Esophagus (tissue), 2 donors: Measurements from ENCODE around the gene PRR14L. TPM values are rescaled to one million over a fixed set of nuclear protein-coding genes. Genes with fewer than 3 reads are reported as not detected.
A peak's percentile ranks its signal among the peaks of the same experiment; 100 is the strongest.

ENCODE experiments used
- H3K27ac ChIP-seq, 2 donors: one replicate each; pipeline ENCODE4 v1.5.1; 2013; ENCODE audit warnings: low read depth in 2 of 2, mild to moderate bottlenecking in 2 of 2, inconsistent platforms in 1 of 2, low read length in 1 of 2, moderate library complexity in 1 of 2
- H3K27me3 ChIP-seq, 2 donors: one replicate each; pipeline ENCODE4 v1.6.1; 2013; ENCODE audit warnings: low read length in 2 of 2, control low read depth in 1 of 2, mild to moderate bottlenecking in 1 of 2; ENCODE audit not compliant: insufficient read depth in 2 of 2, control insufficient read depth in 1 of 2
- H3K36me3 ChIP-seq, 2 donors: one replicate each; pipeline ENCODE4 v1.6.1; 2013; ENCODE audit warnings: low read length in 1 of 2; ENCODE audit not compliant: control insufficient read depth in 2 of 2, insufficient read depth in 2 of 2
- H3K4me1 ChIP-seq, 2 donors: one replicate each; pipeline ENCODE4 v1.6.1; 2013; ENCODE audit warnings: low read length in 1 of 2; ENCODE audit not compliant: control insufficient read depth in 2 of 2, insufficient read depth in 2 of 2
- H3K4me3 ChIP-seq, 2 donors: one replicate each; pipeline ENCODE4 v1.5.1; 2013; ENCODE audit warnings: low read length in 2 of 2, mild to moderate bottlenecking in 2 of 2, low read depth in 1 of 2, moderate library complexity in 1 of 2
- H3K9me3 ChIP-seq, 2 donors: one replicate each; pipeline ENCODE4 v1.6.1; 2013; ENCODE audit warnings: mild to moderate bottlenecking in 2 of 2, low read depth in 1 of 2, low read length in 1 of 2, moderate library complexity in 1 of 2; ENCODE audit not compliant: control insufficient read depth in 2 of 2, insufficient read depth in 1 of 2
- WGBS, 2 donors: extraction: QIAGEN DNeasy Blood & Tissue Kit; methylation state at CpG; one replicate each; pipeline ENCODE4 v1.1.7; 2013; 5-methylcytosine and 5-hydroxymethylcytosine counted together
- polyA plus RNA-seq, 2 donors: library from polyadenylated mRNA; stranded (reverse); fragments of 200-250 nt; gene quantifications; one replicate each; pipeline ENCODE4 v1.2.3, GENCODE V29; 2013
- donor health status: healthy with polysubstance abuse.
- donor health status: Bipolar disorder and iron deficiency.

The PRR14L gene
- polyA plus RNA-seq, 2 donors: 6.2 to 8.4 TPM

DNA sequence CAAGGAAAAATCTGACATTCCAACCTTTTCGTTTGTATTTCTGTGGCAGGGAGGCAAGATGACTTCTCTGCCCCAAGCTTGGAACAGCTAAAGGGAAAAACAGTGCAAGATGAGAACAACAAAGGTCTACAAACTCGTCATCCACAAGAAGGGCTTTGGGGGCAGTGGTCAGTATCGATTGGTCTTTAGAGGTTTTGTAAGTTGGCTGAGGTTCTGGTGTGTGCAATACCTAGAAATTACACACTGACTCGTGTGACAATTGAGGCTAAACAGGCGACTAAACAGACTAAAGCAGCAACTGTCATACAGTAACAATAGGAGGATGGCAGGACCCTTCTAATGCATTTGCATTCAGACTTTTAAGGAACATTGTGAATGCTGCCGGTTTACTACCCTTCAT is 4.9 kb upstream of the PRR14L start:
- Histone ChIP-seq H3K4me3 (peak overlapping the region in 1 of 2 donors; percentile 73), H3K9me3 (no peaks in the 10 kb centered on the region), H3K4me1 (peaks cover 0 to 4% of the 10 kb centered on the region in 2 donors), H3K36me3 (peaks cover 0 to 2% of the 10 kb centered on the region in 2 donors), H3K27me3 (no peaks in the 10 kb centered on the region), H3K27ac (no peak overlapping the region)
- 20 to 23% methylated on average over 6 of the region's 6 CpGs for WGBS, 2 donors

DNA sequence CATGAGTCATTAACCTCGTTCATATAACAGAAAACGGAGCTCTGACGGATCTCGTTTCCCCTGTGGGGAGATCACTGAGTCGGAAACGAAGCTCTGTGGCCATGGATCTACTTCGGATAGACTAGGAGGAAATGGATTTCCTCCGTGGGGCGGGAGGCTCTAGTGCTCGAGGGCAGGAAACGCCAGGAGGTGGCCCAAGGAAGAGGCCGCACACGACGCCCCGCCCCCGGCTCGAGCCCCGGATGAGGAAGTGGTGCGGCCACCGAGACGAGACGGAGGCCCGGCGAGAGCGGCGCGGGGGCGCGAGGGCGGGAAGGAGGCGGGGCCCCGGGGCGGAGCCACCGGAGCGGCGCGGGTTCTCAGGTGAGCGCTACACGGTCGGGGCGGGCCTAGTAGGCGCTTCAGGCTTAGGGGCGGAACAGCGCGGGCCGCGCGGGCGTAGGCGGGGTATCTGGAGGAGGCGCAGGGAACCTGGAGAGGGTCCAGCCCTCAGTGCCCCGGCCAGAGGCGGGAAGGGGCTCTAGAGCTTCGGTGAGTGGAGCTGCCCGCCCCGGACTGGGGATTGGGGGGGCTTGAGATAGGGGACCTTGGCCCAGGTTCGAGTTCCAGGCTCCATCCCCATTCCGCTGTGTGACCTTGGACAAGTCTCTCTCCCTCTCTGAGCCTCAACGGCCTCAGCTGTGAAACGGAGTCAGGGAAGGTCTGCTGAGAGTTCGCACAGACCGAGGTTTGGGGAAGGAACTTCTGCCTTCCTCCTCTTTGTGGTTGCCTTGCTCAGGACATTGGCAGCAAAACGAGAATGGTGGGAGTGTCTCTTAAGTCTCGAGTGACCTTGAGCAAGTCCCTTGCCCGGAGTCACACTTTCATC is 3.9 kb upstream of the PRR14L start, which contains the start of gene DEPDC5:
TSS of gene DEPDC5 (plus strand) at position 386 of the 868 bp plus-strand sequence. CDS start 903 bp downstream, outside the sequence.
- H3K27ac ChIP-seq: peak within 1 kb of the TSS; percentile 94 to 98
- H3K4me3 ChIP-seq: peak within 1 kb of the TSS; percentile 68 to 73
- WGBS, 2 donors: 1 to 2% methylated on average over 62 to 65 of the region's 65 CpGs
- H3K27me3 ChIP-seq: no peaks in the 10 kb centered on the region
- H3K9me3 ChIP-seq: no peaks in the 10 kb centered on the region
- peaks cover 0 to 4% of the 10 kb centered on the region in 2 donors for H3K4me1 ChIP-seq
- H3K36me3 ChIP-seq: peaks cover 0 to 2% of the 10 kb centered on the region in 2 donors

DNA sequence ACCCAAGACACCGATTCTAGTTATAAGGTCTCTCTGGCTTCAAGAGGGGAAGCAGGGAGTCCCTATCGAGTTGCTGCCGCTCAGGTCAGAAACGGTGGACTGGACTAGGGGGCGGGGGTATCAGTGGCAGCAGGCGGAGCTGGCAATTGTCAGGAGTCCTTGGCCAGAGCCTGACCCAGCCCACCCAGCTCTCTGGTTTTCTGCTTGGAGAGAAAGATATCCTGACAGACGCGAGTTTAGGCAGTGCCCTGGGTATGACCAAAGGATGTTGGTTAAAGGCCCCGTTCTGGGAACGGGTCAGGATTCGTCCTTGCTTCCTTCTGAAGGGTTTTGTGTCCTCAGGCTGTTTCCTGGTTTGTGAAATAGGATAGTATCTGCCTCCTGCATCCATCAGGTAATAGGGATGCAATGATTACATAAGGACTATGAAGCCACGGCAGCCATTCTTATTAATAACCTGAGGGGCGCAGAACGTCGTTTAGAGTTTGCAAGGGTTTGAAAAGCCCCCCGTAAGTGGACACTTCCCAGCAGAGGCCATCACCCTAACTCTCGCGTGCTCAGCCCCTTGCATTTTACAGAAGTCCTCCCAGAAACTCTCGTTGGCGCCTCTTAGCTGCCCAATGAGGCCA is 3.2 kb upstream of the PRR14L start:
- H3K36me3 ChIP-seq: peaks cover 0 to 1% of the 10 kb centered on the region in 2 donors
- H3K4me1 ChIP-seq: peaks cover 0 to 4% of the 10 kb centered on the region in 2 donors
- H3K9me3 ChIP-seq: no peaks in the 10 kb centered on the region
- H3K27ac ChIP-seq: peak overlapping the region; percentile 94 to 98
- no peaks in the 10 kb centered on the region for H3K27me3 ChIP-seq
- H3K4me3 ChIP-seq: peak overlapping the region; percentile 38 to 45
- 9 to 15% methylated on average over 20 of the region's 20 CpGs for WGBS, 2 donors

DNA sequence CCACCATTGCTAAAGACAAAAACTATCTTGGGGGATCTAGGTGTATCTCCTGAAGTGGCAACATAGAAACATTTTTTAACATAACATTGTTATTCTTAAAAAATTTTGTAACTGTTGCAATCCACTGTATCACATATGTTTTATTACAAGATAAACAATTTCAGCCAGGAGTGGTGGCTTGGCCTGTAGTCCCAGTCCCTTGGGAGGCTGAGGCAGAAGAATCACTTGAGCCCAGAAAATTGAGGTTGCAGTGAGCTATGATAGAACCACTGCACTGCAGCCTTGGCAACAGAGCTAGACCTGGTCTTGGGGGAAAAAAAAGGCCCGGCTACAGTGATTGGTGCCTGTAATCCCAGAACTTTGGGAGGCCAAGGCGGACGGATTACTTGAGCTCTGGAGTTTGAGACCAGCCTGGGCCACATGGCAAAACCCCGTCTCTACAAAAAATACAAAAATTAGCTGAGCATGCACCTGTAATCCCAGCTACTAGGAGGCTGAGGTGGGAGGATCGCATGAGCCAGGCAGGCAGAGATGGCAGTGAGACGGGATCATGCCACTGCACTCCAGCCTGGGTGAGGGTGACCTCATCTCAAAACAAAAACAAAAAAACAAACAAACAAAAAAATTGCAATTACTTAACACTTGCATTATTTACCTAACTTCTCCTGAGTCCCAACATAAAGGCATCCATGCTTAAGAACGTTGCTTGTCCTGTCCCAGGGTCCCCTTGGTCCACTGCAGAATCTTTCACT is 2.3 kb upstream of the PRR14L start:
- Histone ChIP-seq H3K27ac (peak overlapping the region in 1 of 2 donors; percentile 5), H3K4me1 (peaks cover 0 to 4% of the 10 kb centered on the region in 2 donors), H3K9me3 (no peaks in the 10 kb centered on the region), H3K4me3 (no peak overlapping the region), H3K27me3 (no peaks in the 10 kb centered on the region), H3K36me3 (no peaks in the 10 kb centered on the region)
- 82% methylated on average over 7 of the region's 7 CpGs for WGBS, 2 donors

DNA sequence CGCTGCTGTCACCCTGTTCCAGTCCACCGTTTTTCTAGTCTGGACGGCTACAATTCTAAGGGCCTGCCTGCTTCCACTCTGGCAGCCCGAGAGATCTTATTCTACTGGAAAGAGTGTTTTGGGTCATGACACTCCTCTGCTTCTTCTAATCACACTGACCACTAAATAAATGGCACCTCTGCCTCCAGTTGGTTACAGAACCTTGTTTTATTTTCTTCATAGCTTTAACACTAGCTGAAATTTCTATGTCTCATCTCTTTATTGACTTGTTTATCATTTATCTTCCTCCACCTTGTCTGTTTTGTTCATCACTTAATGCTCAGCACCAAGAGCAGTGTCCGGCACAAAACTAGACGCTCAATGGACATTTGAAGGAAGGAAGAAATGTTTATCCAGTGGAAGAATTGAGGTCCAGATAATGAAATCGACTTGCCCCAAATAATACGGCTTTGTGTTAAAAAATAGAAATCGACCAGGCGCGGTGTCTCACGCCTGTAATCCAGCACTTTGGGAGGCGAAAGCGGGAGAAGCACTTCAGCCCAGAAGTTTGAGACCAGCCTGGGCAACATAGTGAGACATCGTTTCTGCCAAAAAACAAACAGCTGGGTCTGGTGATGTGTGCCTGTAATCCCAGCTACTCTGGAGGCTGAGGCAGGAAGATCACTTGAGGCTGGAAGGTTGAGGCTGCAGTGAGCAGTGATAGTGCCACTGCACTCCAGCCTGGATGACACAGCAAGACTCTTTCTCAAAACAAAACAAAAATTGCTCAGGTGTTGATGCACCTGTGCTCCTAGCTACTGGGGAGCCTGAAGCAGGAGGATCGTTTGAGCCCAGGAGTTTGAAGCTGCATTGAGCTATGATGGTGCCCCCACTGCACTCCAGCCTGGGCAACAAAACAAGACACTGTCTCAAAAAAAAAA is 693 bp upstream of the PRR14L start:
- H3K36me3 ChIP-seq: no peaks in the 10 kb centered on the region
- H3K4me1 ChIP-seq: peaks cover 0 to 4% of the 10 kb centered on the region in 2 donors
- H3K4me3 ChIP-seq: peak overlapping the region in 1 of 2 donors; percentile 68
- H3K27me3 ChIP-seq: no peaks in the 10 kb centered on the region
- WGBS, 2 donors: 61 to 63% methylated on average over 16 of the region's 16 CpGs
- no peaks in the 10 kb centered on the region for H3K9me3 ChIP-seq
- peak overlapping the region; percentile 67 to 93 for H3K27ac ChIP-seq

DNA sequence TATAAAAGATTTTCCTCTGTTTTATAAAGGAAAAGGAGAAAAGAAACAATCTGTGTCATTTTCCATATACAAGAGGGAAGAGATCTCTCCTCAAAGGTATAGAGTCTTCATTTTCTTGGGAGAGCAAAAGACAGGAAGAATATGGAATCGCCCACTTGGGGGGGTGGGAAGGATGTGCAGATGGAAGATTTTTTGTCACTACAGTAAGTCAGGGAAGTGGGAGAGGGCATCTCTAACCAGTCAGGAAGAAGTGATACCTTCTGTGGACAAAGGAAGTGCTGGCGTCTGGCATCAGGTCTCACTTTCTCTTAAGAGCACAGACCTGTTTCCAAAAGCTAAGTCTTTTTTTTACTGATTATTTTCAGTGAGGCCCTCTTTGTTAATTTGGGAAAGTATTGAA is 1.4 kb downstream of the PRR14L start:
- WGBS, 2 donors: 20 to 29% methylated on average over 2 of the region's 2 CpGs
- Histone ChIP-seq H3K4me3 (peak overlapping the region in 1 of 2 donors; percentile 68), H3K27me3 (no peaks in the 10 kb centered on the region), H3K27ac (peak overlapping the region in 1 of 2 donors; percentile 14), H3K4me1 (peaks cover 0 to 2% of the 10 kb centered on the region in 2 donors), H3K36me3 (no peaks in the 10 kb centered on the region), H3K9me3 (no peaks in the 10 kb centered on the region)

DNA sequence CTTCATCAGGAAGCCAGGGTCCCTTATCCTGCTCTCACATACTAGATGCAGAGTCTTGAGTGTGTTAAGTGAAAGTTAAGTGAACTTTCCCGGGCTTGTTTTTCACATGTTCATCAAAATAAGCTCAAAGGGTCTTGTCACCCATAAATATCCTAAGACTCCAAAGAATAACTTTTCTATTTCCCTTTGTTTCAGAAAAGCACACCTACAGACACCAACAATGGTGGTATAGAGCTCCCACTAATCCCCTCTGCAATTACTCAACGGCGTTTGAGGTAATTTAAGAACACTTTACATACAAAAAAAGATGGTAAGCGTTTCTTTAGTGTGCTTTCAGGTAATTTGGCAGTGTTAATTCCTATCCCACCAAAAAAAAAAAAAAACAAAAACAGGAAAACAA is 2.5 kb downstream of the PRR14L start:
- no peak overlapping the region for H3K27ac ChIP-seq
- WGBS, 2 donors: 58 to 63% methylated on average over 4 of the region's 4 CpGs

GRCh38 chr22:31743871-31744270 is 6.1 kb downstream of the PRR14L start:
- Histone ChIP-seq H3K27me3 (no peaks in the 10 kb centered on the region), H3K4me3 (no peak overlapping the region), H3K36me3 (no peaks in the 10 kb centered on the region), H3K4me1 (no peaks in the 10 kb centered on the region), H3K27ac (no peak overlapping the region), H3K9me3 (no peaks in the 10 kb centered on the region)
- WGBS, 2 donors: 90 to 95% methylated on average over 7 of the region's 7 CpGs

More for the DNA sequence above, 2.5 kb downstream of the PRR14L start:
- Histone ChIP-seq H3K4me1 (peaks cover 0 to 2% of the 10 kb centered on the region in 2 donors), H3K36me3 (no peaks in the 10 kb centered on the region), H3K4me3 (no peak overlapping the region), H3K27me3 (no peaks in the 10 kb centered on the region), H3K9me3 (no peaks in the 10 kb centered on the region)
